T-helper 17 cell (primary cell): Measurements from ENCODE around the gene LENEP. TPM values are rescaled to one million over a fixed set of nuclear protein-coding genes. Genes with fewer than 3 reads are reported as not detected.

Source experiments
- total RNA-seq, 4 donors: library from RNA in 2 of 4; stranded (reverse) in 2 of 4; gene quantifications; one replicate each; pipeline ENCODE4 v1.2.3 and lab custom pipeline; 2022 to 2026

Gene LENEP
- total RNA-seq, 2 donors from 2014 or later, result not detected

Other genes with a start within 250 kb of the LENEP start
- gene KCNN3, start 123.3 kb upstream of the LENEP start, total RNA-seq, result under 1 TPM; 0.12 to 0.29 TPM
- gene PMVK, start 56.9 kb upstream of the LENEP start, total RNA-seq, result 10 to 100 TPM; 19.0 to 19.9 TPM
- 100 to 1,000 TPM; 634 to 767 TPM for gene PBXIP1, start 37.5 kb upstream of the LENEP start, total RNA-seq
- 10 to 100 TPM; 34.7 to 45.1 TPM for gene PYGO2, start 31.8 kb upstream of the LENEP start, total RNA-seq
- gene SHC1, start 22.8 kb upstream of the LENEP start, total RNA-seq, result 100 to 1,000 TPM in 1 of 2 donors, 10 to 100 TPM in 1; 99.5 to 105 TPM
- gene CKS1B, start 18.9 kb upstream of the LENEP start, total RNA-seq, result 1 to 10 TPM; 9.3 to 9.4 TPM
- 10 to 100 TPM; 33.2 to 34.7 TPM for gene FLAD1, start 10.2 kb upstream of the LENEP start, total RNA-seq
- 10 to 100 TPM; 63.8 to 73.6 TPM for gene ZBTB7B, start 9.2 kb downstream of the LENEP start, total RNA-seq
- 1 to 10 TPM in 1 of 2 donors, under 1 TPM in 1; 0.94 to 1.3 TPM for gene DCST2, start 40.2 kb downstream of the LENEP start, total RNA-seq
- under 1 TPM; 0.23 to 0.57 TPM for gene DCST1, start 40.2 kb downstream of the LENEP start, total RNA-seq
- gene ADAM15, start 57.7 kb downstream of the LENEP start, total RNA-seq, result 10 to 100 TPM; 30.3 to 33.8 TPM
- 1 to 10 TPM; 2.6 to 4.9 TPM for gene EFNA4, start 70.2 kb downstream of the LENEP start, total RNA-seq
- 1 to 10 TPM in 1 of 2 donors, under 1 TPM in 1; 0.29 to 1.3 TPM for gene EFNA3, start 85.3 kb downstream of the LENEP start, total RNA-seq
- 1 to 10 TPM in 1 of 2 donors, not detected in 1; 1.0 TPM for gene EFNA1, start 134.3 kb downstream of the LENEP start, total RNA-seq
- gene SLC50A1, start 142.3 kb downstream of the LENEP start, total RNA-seq, result 10 to 100 TPM; 25.6 to 27.8 TPM
- gene DPM3, start 146.9 kb downstream of the LENEP start, total RNA-seq, result 10 to 100 TPM; 32.1 to 36.0 TPM
- 100 to 1,000 TPM; 110 to 127 TPM for gene KRTCAP2, start 179.7 kb downstream of the LENEP start, total RNA-seq
- gene TRIM46, start 180.3 kb downstream of the LENEP start, total RNA-seq, result 10 to 100 TPM in 1 of 2 donors, 1 to 10 TPM in 1; 9.8 to 12.7 TPM
- 10 to 100 TPM; 34.6 to 38.4 TPM for gene THBS3, start 214.3 kb downstream of the LENEP start, total RNA-seq
- gene MTX1, start 215.1 kb downstream of the LENEP start, total RNA-seq, result 10 to 100 TPM; 20.7 to 28.5 TPM